MCF 10A (cell line): ENCODE measurements around the gene REL. TPM values are rescaled to one million over a fixed set of nuclear protein-coding genes. Genes with fewer than 3 reads are reported as not detected.
A peak's percentile ranks its signal among the peaks of the same experiment; 100 is the strongest.

ENCODE experiments used
- BruUV-seq: library from RNA; stranded (reverse); fragments of 400-500 nt; replicated peaks from 2 replicates; lab custom pipeline; 2021; lab: Mats Ljungman, UMichigan
- CTCF ChIA-PET: fragments of 300-600 bp; sonication (Branson Sonifier 250); formaldehyde crosslinking; extraction: SDS; loops from one replicate; lab custom pipeline; 2021; ENCODE audit warnings: antibody characterized with exemption, inconsistent platforms; lab: Yijun Ruan, JAX
- POLR2A ChIA-PET: fragments of 300-600, 350-650 bp; sonication (Branson Sonifier 250); formaldehyde crosslinking; extraction: SDS; loops from one replicate; lab custom pipeline; 2020; ENCODE audit warnings: antibody characterized with exemption, inconsistent platforms; lab: Yijun Ruan, JAX
- DNase-seq: peaks from one replicate; pipeline ENCODE4 v3.0.0-alpha.2; 2018; ENCODE audit not compliant: unreplicated experiment
- H3K27ac Mint-ChIP-seq: one replicate; pipeline ENCODE4 v1.8.0; 2022; ENCODE audit warnings: mild to moderate bottlenecking, low read depth, mixed read lengths; ENCODE audit not compliant: unreplicated experiment
- H3K27me3 Mint-ChIP-seq: one replicate; pipeline ENCODE4 v1.8.0; 2022; ENCODE audit warnings: mixed read lengths; ENCODE audit not compliant: insufficient read depth, unreplicated experiment
- H3K36me3 Mint-ChIP-seq: one replicate; pipeline ENCODE4 v1.8.0; 2022; ENCODE audit warnings: mild to moderate bottlenecking, moderate library complexity, mixed read lengths; ENCODE audit not compliant: insufficient read depth, unreplicated experiment
- H3K4me1 Mint-ChIP-seq: one replicate; pipeline ENCODE4 v1.8.0; 2022; ENCODE audit warnings: mixed read lengths; ENCODE audit not compliant: insufficient read depth, unreplicated experiment
- H3K4me3 Mint-ChIP-seq: one replicate; pipeline ENCODE4 v1.8.0; 2022; ENCODE audit warnings: mild to moderate bottlenecking, moderate library complexity, mixed read lengths; ENCODE audit not compliant: unreplicated experiment
- H3K9me3 Mint-ChIP-seq: one replicate; pipeline ENCODE4 v1.8.0; 2022; ENCODE audit warnings: mixed read lengths; ENCODE audit not compliant: unreplicated experiment
- CTCF ChIP-seq: fragments of 200-600 bp; IDR thresholded peaks from one replicate; pipeline ENCODE4 v1.8.0; 2022; ENCODE audit warnings: antibody characterized with exemption, mild to moderate bottlenecking; ENCODE audit not compliant: unreplicated experiment
- intact Hi-C: fragments of 100-400 bp; cut with micrococcal nuclease; formaldehyde crosslinking; loops from 2 replicates; pipeline ENCODE4 v1.14.1; 2022
- total RNA-seq: library from RNA; stranded (reverse); gene quantifications from 2 replicates; pipeline ENCODE4 v1.2.3, GENCODE V29; 2022

Gene REL
- total RNA-seq, 1 experiment from 2014 or later: 11.3 TPM

GRCh38 chr2:60880643-60881046 lies 729 bp upstream of the REL start:
- peaks cover 6% of the 10 kb centered on the region for H3K4me1 Mint-ChIP-seq
- no peaks in the 10 kb centered on the region for H3K9me3 Mint-ChIP-seq
- peaks cover 6% of the 10 kb centered on the region for H3K36me3 Mint-ChIP-seq
- intact Hi-C loops: loop anchor here (1.0 to 5.0 kb wide), 3 partner anchors 82 to 117 kb away; no protein-coding TSS in a partner anchor
- TSS peak; percentile 38 for BruUV-seq
- no peak for DNase-seq
- H3K27me3 Mint-ChIP-seq: no peaks in the 10 kb centered on the region
- H3K27ac Mint-ChIP-seq: peak overlapping the region; percentile 96
- peak; percentile 11 for TF ChIP-seq CTCF
- peak overlapping the region; percentile 83 for H3K4me3 Mint-ChIP-seq
- POLR2A ChIA-PET: interaction anchor here (0.6 to 8.6 kb wide), 13 partner anchors 15 to 136 kb away, joined by 3 to 135 read pairs (median 5); partner anchors contain the start of genes PAPOLG, PEX13 and PUS10
- CTCF ChIA-PET: interaction anchor here (0.6 to 1.2 kb wide), 3 partner anchors 10 to 125 kb away, joined by 3 to 4 read pairs (median 3); no protein-coding TSS in a partner anchor

- H3K4me1 Mint-ChIP-seq: peaks cover 21% of the 10 kb centered on the region
- ChIA-PET CTCF (interaction anchor here (0.5 to 1.2 kb wide), 4 partner anchors 67 to 743 kb away, joined by 3 to 9 read pairs (median 4); no protein-coding TSS in a partner anchor), POLR2A (interaction anchor here (0.7 to 8.6 kb wide), 14 partner anchors 8 to 655 kb away, joined by 3 to 135 read pairs (median 8); partner anchors contain the start of genes PAPOLG, PEX13, PUS10 and XPO1)
- BruUV-seq: no TSS peak
- no peak for TF ChIP-seq CTCF
- H3K4me3 Mint-ChIP-seq: peak overlapping the region; percentile 83
- no peaks in the 10 kb centered on the region for H3K9me3 Mint-ChIP-seq
- peak overlapping the region; percentile 96 for H3K27ac Mint-ChIP-seq
- H3K36me3 Mint-ChIP-seq: peaks cover 6% of the 10 kb centered on the region
- DNase-seq: peak; percentile 39
- intact Hi-C loops: loop anchor here (5.0 kb wide), 2 partner anchors 79 to 114 kb away; no protein-coding TSS in a partner anchor
- H3K27me3 Mint-ChIP-seq: no peaks in the 10 kb centered on the region
Measured at GRCh38 chr2:60882971-60883753, 1.8 kb downstream of the REL start.

- ChIA-PET CTCF (no interaction called here), POLR2A (interaction anchor here (0.6 to 8.6 kb wide), 13 partner anchors 10 to 1592 kb away, joined by 3 to 135 read pairs (median 4); partner anchors contain the start of genes PAPOLG, PEX13 and PUS10)
- H3K4me3 Mint-ChIP-seq: peak overlapping the region; percentile 83
- no peak for DNase-seq
- TF ChIP-seq CTCF: no peak
- no TSS peak for BruUV-seq
- intact Hi-C loops: loop anchor here (5.0 kb wide), 2 partner anchors 78 to 113 kb away; no protein-coding TSS in a partner anchor
- H3K9me3 Mint-ChIP-seq: no peaks in the 10 kb centered on the region
- peak overlapping the region; percentile 96 for H3K27ac Mint-ChIP-seq
- H3K36me3 Mint-ChIP-seq: peaks cover 6% of the 10 kb centered on the region
- H3K27me3 Mint-ChIP-seq: no peaks in the 10 kb centered on the region
- H3K4me1 Mint-ChIP-seq: peaks cover 28% of the 10 kb centered on the region
Measured at GRCh38 chr2:60883896-60884295, 2.5 kb downstream of the REL start.

GRCh38 chr2:60884800-60885199 lies 3.4 kb downstream of the REL start:
- Mint-ChIP-seq H3K27ac (peak overlapping the region; percentile 96), H3K27me3 (no peaks in the 10 kb centered on the region), H3K4me3 (peak overlapping the region; percentile 83), H3K4me1 (peaks cover 34% of the 10 kb centered on the region), H3K9me3 (no peaks in the 10 kb centered on the region), H3K36me3 (peaks cover 6% of the 10 kb centered on the region)
- peak; percentile 42 for DNase-seq
- TF ChIP-seq CTCF: no peak
- ChIA-PET POLR2A (interaction anchor here (0.6 to 8.6 kb wide), 17 partner anchors 9 to 181 kb away, joined by 3 to 135 read pairs (median 4); partner anchors contain the start of genes PAPOLG, PEX13, PUS10 and SANBR), CTCF (interaction anchor here (1.2 kb wide), 1 partner anchor 117 kb away, joined by 3 read pairs; no protein-coding TSS in a partner anchor)
- BruUV-seq: no TSS peak
- intact Hi-C loops: loop anchor here (5.0 kb wide), 2 partner anchors 78 to 113 kb away; no protein-coding TSS in a partner anchor
